Measurements from ENCODE around the gene GARIN6. TPM values are rescaled to one million over a fixed set of nuclear protein-coding genes. Genes with fewer than 3 reads are reported as not detected.

The GARIN6 gene
- total RNA-seq, 1 experiment from 2014 or later: not detected

DNA sequence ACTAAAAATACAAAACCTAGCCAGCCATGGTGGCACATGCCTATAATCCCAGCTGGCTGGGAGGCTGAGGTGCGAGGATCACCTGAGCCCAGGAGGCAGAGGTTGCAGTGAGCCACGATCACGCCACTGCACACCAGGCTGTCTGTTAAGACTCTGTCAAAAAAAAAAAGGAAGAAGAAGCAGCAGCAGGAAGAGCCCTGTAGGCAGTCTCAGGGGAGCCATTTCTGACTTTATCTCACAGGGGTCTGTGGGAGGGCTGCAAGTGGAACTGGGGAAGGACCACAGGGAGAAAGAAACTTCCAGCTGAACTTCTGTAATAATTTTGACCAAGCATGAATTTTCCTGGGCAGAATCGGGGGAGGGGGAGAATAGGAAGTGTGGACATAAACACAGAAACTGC lies 32.7 kb downstream of the GARIN6 start:
- POLR2A ChIA-PET (ENCODE audit: unreplicated experiment): no interaction called here
- Histone ChIP-seq H3F3A (ENCODE audit: insufficient read depth, low read depth) (no peaks in the 10 kb centered on the region), H4K20me1 (ENCODE audit: insufficient read depth) (no peaks in the 10 kb centered on the region), H3K4me2 (no peak overlapping the region), H3K79me2 (ENCODE audit: low read depth) (no peaks in the 10 kb centered on the region), H3K27me3 (ENCODE audit: insufficient read depth, low read depth) (no peaks in the 10 kb centered on the region), H3K4me1 (replicated peaks; ENCODE audit: insufficient read depth) (no peaks in the 10 kb centered on the region), H3K4me3 (no peak overlapping the region), H3K36me3 (ENCODE audit: low read depth) (no peaks in the 10 kb centered on the region), H2AFZ (no peak overlapping the region), H3K27ac (no peak overlapping the region), H3K9me2 (ENCODE audit: insufficient read depth) (no peaks in the 10 kb centered on the region), H3K9me3 (ENCODE audit: insufficient read depth, low read depth) (no peaks in the 10 kb centered on the region)
- CTCF ChIA-PET: no interaction called here
- BruUV-seq (replicated peaks): no TSS peak
- no peak for DNase-seq
- intact Hi-C loops (cut with micrococcal nuclease; ENCODE audit: unreplicated experiment): no loop called here
- no peak for TF ChIP-seq CTCF (conservative IDR thresholded peaks at IDR 0.05)

- Histone ChIP-seq H3K27ac (no peak overlapping the region), H4K20me1 (ENCODE audit: insufficient read depth) (no peaks in the 10 kb centered on the region), H2AFZ (no peak overlapping the region), H3F3A (ENCODE audit: insufficient read depth, low read depth) (no peaks in the 10 kb centered on the region), H3K9me3 (ENCODE audit: insufficient read depth, low read depth) (no peaks in the 10 kb centered on the region), H3K27me3 (ENCODE audit: insufficient read depth, low read depth) (no peaks in the 10 kb centered on the region), H3K9me2 (ENCODE audit: insufficient read depth) (no peaks in the 10 kb centered on the region), H3K79me2 (ENCODE audit: low read depth) (no peaks in the 10 kb centered on the region), H3K4me3 (no peak overlapping the region), H3K36me3 (ENCODE audit: low read depth) (no peaks in the 10 kb centered on the region), H3K4me1 (replicated peaks; ENCODE audit: insufficient read depth) (no peaks in the 10 kb centered on the region), H3K4me2 (no peak overlapping the region)
- POLR2A ChIA-PET (ENCODE audit: unreplicated experiment): no interaction called here
- intact Hi-C loops (cut with micrococcal nuclease; ENCODE audit: unreplicated experiment): no loop called here
- TF ChIP-seq CTCF (conservative IDR thresholded peaks at IDR 0.05): no peak
- TF ChIP-seq EZH2 (IDR thresholded peaks at IDR 0.05; ENCODE audit: low read depth): no peak
- no peak for DNase-seq
- CTCF ChIA-PET: no interaction called here
- BruUV-seq (replicated peaks): no TSS peak
These were observed 38.6 kb downstream of the GARIN6 start for GRCh38 chr12:99686142-99686541.

DNA sequence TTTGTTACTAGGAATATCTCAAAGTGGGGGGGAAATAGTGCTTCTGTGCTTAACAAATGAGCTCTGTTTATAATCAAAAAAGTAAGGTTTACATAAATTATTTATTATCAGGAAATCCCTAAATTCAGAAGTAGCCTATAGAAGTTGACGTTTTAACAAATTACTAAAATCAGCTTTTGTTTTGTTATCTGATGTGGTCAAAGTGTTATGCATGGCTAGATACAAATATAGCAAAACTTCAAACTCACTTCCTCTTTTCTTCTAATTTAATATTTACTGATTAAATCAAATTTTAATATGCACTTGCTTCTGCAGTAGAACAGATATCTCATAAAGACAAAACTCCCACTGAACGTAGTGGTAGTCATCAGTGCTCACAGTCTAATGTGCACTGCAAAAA lies 47.5 kb downstream of the GARIN6 start:
- no peaks in the 10 kb centered on the region for H3K36me3 ChIP-seq (ENCODE audit: low read depth)
- no peak overlapping the region for H3K27ac ChIP-seq
- H3K27me3 ChIP-seq (ENCODE audit: insufficient read depth, low read depth): no peaks in the 10 kb centered on the region
- no peaks in the 10 kb centered on the region for H3K4me1 ChIP-seq (replicated peaks; ENCODE audit: insufficient read depth)
- TF ChIP-seq EZH2 (IDR thresholded peaks at IDR 0.05; ENCODE audit: low read depth): no peak
- no peak for TF ChIP-seq CTCF (conservative IDR thresholded peaks at IDR 0.05)
- H3K9me2 ChIP-seq (ENCODE audit: insufficient read depth): no peaks in the 10 kb centered on the region
- no peak for DNase-seq
- intact Hi-C loops (cut with micrococcal nuclease; ENCODE audit: unreplicated experiment): no loop called here
- H3K79me2 ChIP-seq (ENCODE audit: low read depth): no peaks in the 10 kb centered on the region
- no peaks in the 10 kb centered on the region for H3F3A ChIP-seq (ENCODE audit: insufficient read depth, low read depth)
- ChIA-PET CTCF (no interaction called here), POLR2A (ENCODE audit: unreplicated experiment) (no interaction called here)
- no peaks in the 10 kb centered on the region for H4K20me1 ChIP-seq (ENCODE audit: insufficient read depth)
- no TSS peak for BruUV-seq (replicated peaks)
- H2AFZ ChIP-seq: no peak overlapping the region
- no peak overlapping the region for H3K4me3 ChIP-seq
- H3K4me2 ChIP-seq: no peak overlapping the region
- no peaks in the 10 kb centered on the region for H3K9me3 ChIP-seq (ENCODE audit: insufficient read depth, low read depth)

Data from PC-9 (cell line).